CD14-positive monocyte (primary cell): ENCODE data around the gene SEMA3G. TPM values are rescaled to one million over a fixed set of nuclear protein-coding genes. Genes with fewer than 3 reads are reported as not detected.

Experiments used
- DNase-seq, 3 donors: peaks; one replicate each; pipeline ENCODE4 v3.0.0-alpha.2; 2011 to 2022
- H2AFZ ChIP-seq: 2 replicates; pipeline ENCODE4 v1.6.0; 2012; ENCODE audit warnings: mild to moderate bottlenecking, low read depth, low read length, inconsistent platforms; ENCODE audit not compliant: insufficient read depth, poor library complexity, severe bottlenecking
- H3K27ac ChIP-seq, 2 donors: 1 replicate in 1 of 2; 2 replicates in 1 of 2; pipeline ENCODE4 v1.5.1; 2012 to 2013; ENCODE audit warnings: low read length in 2 of 2, control low read depth in 1 of 2, inconsistent platforms in 1 of 2, low read depth in 1 of 2, mild to moderate bottlenecking in 1 of 2
- H3K27me3 ChIP-seq, 2 donors: one replicate each; pipeline versions ENCODE4 v1.6.0 to v1.6.1; 2011 to 2013; ENCODE audit warnings: low read length in 2 of 2; ENCODE audit not compliant: control insufficient read depth in 2 of 2, insufficient read depth in 2 of 2
- H3K36me3 ChIP-seq, 2 donors: replicated peaks in 1 of 2; 1 replicate in 1 of 2; 2 replicates in 1 of 2; pipeline versions ENCODE4 v1.5.1 to v1.6.1; 2012 to 2013; ENCODE audit warnings: low read length in 2 of 2, control low read depth in 1 of 2, inconsistent platforms in 1 of 2, mild to moderate bottlenecking in 1 of 2; ENCODE audit not compliant: insufficient read depth in 2 of 2, control insufficient read depth in 1 of 2
- H3K4me1 ChIP-seq, 2 donors: 1 replicate in 1 of 2; 2 replicates in 1 of 2; pipeline versions ENCODE4 v1.5.1 to v1.6.1; 2012 to 2013; ENCODE audit warnings: low read length in 2 of 2, control low read depth in 1 of 2, inconsistent platforms in 1 of 2, mild to moderate bottlenecking in 1 of 2, moderate library complexity in 1 of 2; ENCODE audit not compliant: insufficient read depth in 2 of 2, control insufficient read depth in 1 of 2
- H3K4me2 ChIP-seq: replicated peaks from 2 replicates; pipeline ENCODE3; 2012; ENCODE audit warnings: low read length, moderate library complexity, mild to moderate bottlenecking; ENCODE audit not compliant: poor library complexity, severe bottlenecking; ENCODE audit errors: extremely low read depth
- H3K4me3 ChIP-seq, 3 experiments: fragments of 200-600 bp in 1 of 3; sonication (generic) in 1 of 3; replicated peaks in 1 of 3; 1 replicate in 2 of 3; 2 replicates in 1 of 3; pipeline ENCODE4 v1.5.1; 2011 to 2013; ENCODE audit warnings: low read length in 3 of 3, mild to moderate bottlenecking in 3 of 3, control low read depth in 2 of 3, low read depth in 2 of 3, inconsistent platforms in 1 of 3, moderate library complexity in 1 of 3
- H3K79me2 ChIP-seq: 2 replicates; pipeline ENCODE4 v1.6.0; 2012; ENCODE audit warnings: mild to moderate bottlenecking, control low read depth, inconsistent platforms, low read length, moderate library complexity; ENCODE audit not compliant: insufficient read depth
- H3K9ac ChIP-seq: 2 replicates; pipeline ENCODE4 v1.6.0; 2017; ENCODE audit warnings: low read length, mild to moderate bottlenecking; ENCODE audit not compliant: insufficient read depth, poor library complexity, severe bottlenecking
- H3K9me3 ChIP-seq, 2 donors: replicated peaks in 1 of 2; 1 replicate in 1 of 2; 2 replicates in 1 of 2; pipeline versions ENCODE4 v1.5.1 to v1.6.1; 2012 to 2013; ENCODE audit warnings: low read length in 2 of 2, control low read depth in 1 of 2; ENCODE audit not compliant: control insufficient read depth in 1 of 2, insufficient read depth in 1 of 2
- H4K20me1 ChIP-seq: 2 replicates; pipeline ENCODE4 v1.6.0; 2012; ENCODE audit warnings: mild to moderate bottlenecking, low read length, control low read depth, moderate library complexity; ENCODE audit not compliant: insufficient read depth
- H3K27ac Mint-ChIP-seq, 7 donors: one replicate each; pipeline ENCODE4 v1.8.0; 2020; ENCODE audit warnings: mild to moderate bottlenecking in 7 of 7, mixed read lengths in 7 of 7, moderate library complexity in 6 of 7, inconsistent platforms in 2 of 7
- H3K27me3 Mint-ChIP-seq, 3 donors: one replicate each; pipeline ENCODE4 v1.8.0; 2021 to 2022; ENCODE audit warnings: low read depth in 3 of 3, mild to moderate bottlenecking in 3 of 3, mixed read lengths in 3 of 3, moderate library complexity in 3 of 3, inconsistent platforms in 1 of 3
- H3K36me3 Mint-ChIP-seq, 2 donors: one replicate each; pipeline ENCODE4 v1.8.0; 2020; ENCODE audit warnings: mixed read lengths in 2 of 2, inconsistent platforms in 1 of 2, mild to moderate bottlenecking in 1 of 2
- H3K4me1 Mint-ChIP-seq: one replicate; pipeline ENCODE4 v1.8.0; 2020; ENCODE audit warnings: mild to moderate bottlenecking, mixed read lengths
- H3K4me3 Mint-ChIP-seq, 2 donors: one replicate each; pipeline ENCODE4 v1.8.0; 2020; ENCODE audit warnings: mild to moderate bottlenecking in 2 of 2, mixed read lengths in 2 of 2, moderate library complexity in 1 of 2
- H3K9me3 Mint-ChIP-seq, 7 donors: one replicate each; pipeline ENCODE4 v1.8.0; 2020 to 2022; ENCODE audit warnings: mixed read lengths in 7 of 7, mild to moderate bottlenecking in 6 of 7, moderate library complexity in 6 of 7, inconsistent platforms in 2 of 7
- WGBS: methylation state at CpG from one replicate; pipeline ENCODE4 v1.1.5; 2013; ENCODE audit warnings: missing lambda C conversion rate; ENCODE audit not compliant: insufficient coverage; 5-methylcytosine and 5-hydroxymethylcytosine counted together
- intact Hi-C, 2 donors: fragments of 100-400 bp; cut with micrococcal nuclease; formaldehyde crosslinking; loops; one replicate each; pipeline versions ENCODE4 v1.15.0 to v1.15.1; 2023
- polyA plus RNA-seq, 3 donors: library from polyadenylated mRNA; depleted of rRNA in 1 of 3; unstranded in 2 of 3; stranded (reverse) in 1 of 3; fragments of 300-500 nt in 2 of 3; fragments of >200 nt in 1 of 3; fragmentation: Illumina TruSeq in 2 of 3; gene quantifications; 1 replicate in 2 of 3; 2 replicates in 1 of 3; pipeline ENCODE4 v1.2.3, GENCODE V29; 2012 to 2021
- TF ChIP-seq, protein P1 (sequence below): fragments of 200-600 bp; IDR thresholded peaks from one replicate; pipeline ENCODE4 v1.8.0; 2022; ENCODE audit warnings: antibody characterized with exemption, mild to moderate bottlenecking

SEMA3G gene
- polyA plus RNA-seq, 3 donors: 0.03 TPM; not detected in 2

GRCh38 chr3:52483081-52483480, 38.2 kb upstream of the SEMA3G start:
- H3K4me3 Mint-ChIP-seq: no peak overlapping the region
- TF ChIP-seq, protein P1, sequence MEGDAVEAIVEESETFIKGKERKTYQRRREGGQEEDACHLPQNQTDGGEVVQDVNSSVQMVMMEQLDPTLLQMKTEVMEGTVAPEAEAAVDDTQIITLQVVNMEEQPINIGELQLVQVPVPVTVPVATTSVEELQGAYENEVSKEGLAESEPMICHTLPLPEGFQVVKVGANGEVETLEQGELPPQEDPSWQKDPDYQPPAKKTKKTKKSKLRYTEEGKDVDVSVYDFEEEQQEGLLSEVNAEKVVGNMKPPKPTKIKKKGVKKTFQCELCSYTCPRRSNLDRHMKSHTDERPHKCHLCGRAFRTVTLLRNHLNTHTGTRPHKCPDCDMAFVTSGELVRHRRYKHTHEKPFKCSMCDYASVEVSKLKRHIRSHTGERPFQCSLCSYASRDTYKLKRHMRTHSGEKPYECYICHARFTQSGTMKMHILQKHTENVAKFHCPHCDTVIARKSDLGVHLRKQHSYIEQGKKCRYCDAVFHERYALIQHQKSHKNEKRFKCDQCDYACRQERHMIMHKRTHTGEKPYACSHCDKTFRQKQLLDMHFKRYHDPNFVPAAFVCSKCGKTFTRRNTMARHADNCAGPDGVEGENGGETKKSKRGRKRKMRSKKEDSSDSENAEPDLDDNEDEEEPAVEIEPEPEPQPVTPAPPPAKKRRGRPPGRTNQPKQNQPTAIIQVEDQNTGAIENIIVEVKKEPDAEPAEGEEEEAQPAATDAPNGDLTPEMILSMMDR: no peak

DNA sequence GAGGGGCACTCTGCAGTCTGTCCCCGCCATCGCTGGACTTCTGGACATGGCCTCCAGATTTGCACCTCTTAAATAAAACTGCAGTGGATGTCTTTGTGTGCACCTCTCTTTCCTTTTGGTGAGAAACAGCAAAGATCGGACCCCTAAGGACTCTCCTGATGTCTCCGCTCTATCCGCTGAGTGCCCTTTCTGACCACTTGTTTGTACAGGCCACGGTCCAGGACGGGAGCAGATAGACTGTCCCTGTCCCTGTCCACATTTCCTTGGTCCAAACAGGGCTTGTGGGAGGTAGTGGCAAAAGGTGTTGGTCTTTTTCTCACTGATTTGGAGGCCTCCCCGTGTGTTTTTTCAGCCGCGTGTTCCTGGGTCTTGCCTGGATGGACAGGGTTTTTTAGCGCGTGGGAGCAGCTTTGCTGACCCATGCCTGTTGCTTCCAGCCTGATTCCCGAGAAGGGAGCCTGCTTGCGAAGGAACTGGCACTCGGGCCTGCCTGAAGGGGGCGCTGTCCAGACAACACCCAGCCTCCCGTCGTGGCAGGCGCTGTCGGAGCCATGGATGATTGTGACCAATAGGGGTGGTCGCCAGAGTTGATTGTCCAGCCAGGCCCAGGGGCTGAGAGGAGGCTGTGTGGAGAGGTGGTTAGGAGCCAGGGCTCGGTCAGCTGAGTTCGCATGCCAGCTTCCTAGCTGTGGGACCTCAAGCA, 37.1 kb upstream of the SEMA3G start:
- intact Hi-C loops: no loop called here
- Histone ChIP-seq H3K27ac (no peak overlapping the region), H3K79me2 (peaks cover 8% of the 10 kb centered on the region), H3K9ac (no peak overlapping the region), H3K36me3 (peaks cover 76 to 96% of the 10 kb centered on the region in 2 donors), H3K4me1 (peaks cover 31 to 41% of the 10 kb centered on the region in 2 donors), H3K27me3 (no peaks in the 10 kb centered on the region), H3K4me2 (no peak overlapping the region), H3K4me3 (no peak overlapping the region), H2AFZ (no peak overlapping the region), H3K9me3 (no peaks in the 10 kb centered on the region), H4K20me1 (no peaks in the 10 kb centered on the region)
- peaks cover 0 to 5% (median 0%) of the 10 kb centered on the region in 3 donors for H3K27me3 Mint-ChIP-seq
- TF ChIP-seq, protein P1: peak; percentile 40
- no peak for DNase-seq
- H3K4me1 Mint-ChIP-seq: peaks cover 37% of the 10 kb centered on the region
- WGBS: 94% methylated on average over 23 of the region's 23 CpGs
- H3K36me3 Mint-ChIP-seq: peaks cover 90 to 99% of the 10 kb centered on the region in 2 donors
- H3K4me3 Mint-ChIP-seq: no peak overlapping the region
- no peaks in the 10 kb centered on the region for H3K9me3 Mint-ChIP-seq
- H3K27ac Mint-ChIP-seq: no peak overlapping the region

More at GRCh38 chr3:52483081-52483480, 38.2 kb upstream of the SEMA3G start:
- H3K9me3 Mint-ChIP-seq: no peaks in the 10 kb centered on the region
- H3K79me2 ChIP-seq: peaks cover 5% of the 10 kb centered on the region
- no peak overlapping the region for H2AFZ ChIP-seq
- intact Hi-C loops: no loop called here
- H3K4me1 ChIP-seq: peaks cover 20 to 30% of the 10 kb centered on the region in 2 donors
- no peak for DNase-seq
- H3K27me3 ChIP-seq: no peaks in the 10 kb centered on the region
- no peak overlapping the region for H3K4me2 ChIP-seq
- no peak overlapping the region for H3K4me3 ChIP-seq
- peaks cover 76 to 96% of the 10 kb centered on the region in 2 donors for H3K36me3 ChIP-seq
- 88% methylated on average over 10 of the region's 14 CpGs for WGBS
- H3K9ac ChIP-seq: no peak overlapping the region
- H4K20me1 ChIP-seq: no peaks in the 10 kb centered on the region
- H3K4me1 Mint-ChIP-seq: peaks cover 26% of the 10 kb centered on the region
- H3K27ac ChIP-seq: no peak overlapping the region
- peak overlapping the region in 1 of 7 donors; percentile 3 for H3K27ac Mint-ChIP-seq
- H3K9me3 ChIP-seq: no peaks in the 10 kb centered on the region
- peaks cover 0 to 5% (median 0%) of the 10 kb centered on the region in 3 donors for H3K27me3 Mint-ChIP-seq
- H3K36me3 Mint-ChIP-seq: peaks cover 90 to 99% of the 10 kb centered on the region in 2 donors
